Nephron progenitor cell (in vitro differentiated cells): Measurements from ENCODE around the gene SLC25A51.

Source experiments
- DNase-seq: peaks from one replicate; pipeline ENCODE4 v3.0.0; 2021
- H3K27ac Mint-ChIP-seq: 2 replicates; pipeline ENCODE4 v1.8.0; 2021; ENCODE audit warnings: mild to moderate bottlenecking, moderate library complexity, mixed read lengths
- H3K27me3 Mint-ChIP-seq: 2 replicates; pipeline ENCODE4 v1.8.0; 2021; ENCODE audit warnings: mild to moderate bottlenecking, low read depth, mixed read lengths; ENCODE audit not compliant: poor library complexity
- H3K36me3 Mint-ChIP-seq: 2 replicates; pipeline ENCODE4 v1.8.0; 2021; ENCODE audit warnings: low read depth, mixed read lengths
- H3K4me1 Mint-ChIP-seq: 2 replicates; pipeline ENCODE4 v1.8.0; 2021; ENCODE audit warnings: mixed read lengths
- H3K4me3 Mint-ChIP-seq: 2 replicates; pipeline ENCODE4 v1.8.0; 2021; ENCODE audit warnings: mild to moderate bottlenecking, moderate library complexity, mixed read lengths
- H3K9me3 Mint-ChIP-seq: 2 replicates; pipeline ENCODE4 v1.8.0; 2021; ENCODE audit warnings: mild to moderate bottlenecking, moderate library complexity, mixed read lengths
- CTCF ChIP-seq: fragments of 200-600 bp; sonication (generic); IDR thresholded peaks from 2 replicates; pipeline ENCODE4 v1.5.0; 2021; ENCODE audit warnings: antibody characterized with exemption

SLC25A51 gene

GRCh38 chr9:37916471-37917312, 12.8 kb upstream of the SLC25A51 start:
- TF ChIP-seq CTCF: no peak
- no peaks in the 10 kb centered on the region for H3K36me3 Mint-ChIP-seq
- peaks cover 4% of the 10 kb centered on the region for H3K27me3 Mint-ChIP-seq
- peaks cover 65% of the 10 kb centered on the region for H3K4me1 Mint-ChIP-seq
- no peak overlapping the region for H3K4me3 Mint-ChIP-seq
- DNase-seq: no peak
- no peaks in the 10 kb centered on the region for H3K9me3 Mint-ChIP-seq
- no peak overlapping the region for H3K27ac Mint-ChIP-seq

GRCh38 chr9:37915911-37916470, 12.1 kb upstream of the SLC25A51 start:
- peaks cover 65% of the 10 kb centered on the region for H3K4me1 Mint-ChIP-seq
- no peak overlapping the region for H3K4me3 Mint-ChIP-seq
- no peaks in the 10 kb centered on the region for H3K36me3 Mint-ChIP-seq
- H3K27ac Mint-ChIP-seq: no peak overlapping the region
- peaks cover 4% of the 10 kb centered on the region for H3K27me3 Mint-ChIP-seq
- no peak for DNase-seq
- no peaks in the 10 kb centered on the region for H3K9me3 Mint-ChIP-seq
- no peak for TF ChIP-seq CTCF

GRCh38 chr9:37914701-37915358, 10.9 kb upstream of the SLC25A51 start:
- Mint-ChIP-seq H3K4me1 (peaks cover 57% of the 10 kb centered on the region), H3K36me3 (no peaks in the 10 kb centered on the region), H3K4me3 (no peak overlapping the region), H3K9me3 (no peaks in the 10 kb centered on the region), H3K27ac (no peak overlapping the region), H3K27me3 (peaks cover 4% of the 10 kb centered on the region)
- no peak for TF ChIP-seq CTCF
- no peak for DNase-seq

DNA sequence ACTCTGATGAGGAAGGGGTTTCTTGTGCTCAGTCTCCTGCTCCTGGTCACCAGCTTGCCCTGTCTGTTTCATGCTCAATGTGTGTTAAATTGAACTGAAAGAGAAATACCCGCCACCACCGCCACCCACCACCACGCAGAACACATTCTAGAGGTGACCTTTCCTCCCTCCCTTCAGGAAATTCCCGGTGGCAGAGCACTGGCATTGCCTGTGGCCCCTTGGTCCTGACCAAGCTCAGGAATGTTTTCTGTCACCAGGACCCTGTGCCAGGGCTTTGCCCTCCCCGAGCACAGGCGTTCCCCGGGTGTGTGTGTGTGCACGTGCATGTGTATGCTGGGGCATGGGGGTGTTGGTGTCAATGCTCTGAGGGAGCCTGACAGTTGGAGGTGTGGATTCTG, 10.2 kb upstream of the SLC25A51 start:
- no peak overlapping the region for H3K27ac Mint-ChIP-seq
- no peak for TF ChIP-seq CTCF
- no peaks in the 10 kb centered on the region for H3K36me3 Mint-ChIP-seq
- DNase-seq: no peak
- H3K9me3 Mint-ChIP-seq: no peaks in the 10 kb centered on the region
- H3K4me1 Mint-ChIP-seq: peaks cover 50% of the 10 kb centered on the region
- H3K4me3 Mint-ChIP-seq: no peak overlapping the region
- peaks cover 4% of the 10 kb centered on the region for H3K27me3 Mint-ChIP-seq

- H3K9me3 Mint-ChIP-seq: no peaks in the 10 kb centered on the region
- peaks cover 45% of the 10 kb centered on the region for H3K4me1 Mint-ChIP-seq
- H3K36me3 Mint-ChIP-seq: no peaks in the 10 kb centered on the region
- H3K4me3 Mint-ChIP-seq: no peak overlapping the region
- DNase-seq: peak; percentile 94
- H3K27ac Mint-ChIP-seq: no peak overlapping the region
- TF ChIP-seq CTCF: peak; percentile 98
- H3K27me3 Mint-ChIP-seq: peaks cover 4% of the 10 kb centered on the region
Observed at GRCh38 chr9:37913480-37914153, 9.7 kb upstream of the SLC25A51 start.
